Ascending aorta (tissue), 2 donors: ENCODE results near the gene CCDC112. TPM values are rescaled to one million over a fixed set of nuclear protein-coding genes. Genes with fewer than 3 reads are reported as not detected.

Source experiments
- DNase-seq, 2 donors: peaks; one replicate each; pipeline ENCODE4 v3.0.0-alpha.2; 2019; ENCODE audit warnings: low spot score in 2 of 2
- H3K27ac ChIP-seq, 2 donors: fragments of 200-600 bp; sonication (generic); one replicate each; pipeline ENCODE4 v1.5.1; 2016 to 2017; ENCODE audit warnings: mild to moderate bottlenecking in 1 of 2
- H3K27me3 ChIP-seq: fragments of 200-600 bp; sonication (generic); one replicate; pipeline ENCODE4 v1.5.1; 2017
- H3K36me3 ChIP-seq, 2 donors: fragments of 200-600 bp; sonication (generic); one replicate each; pipeline ENCODE4 v1.5.1; 2016
- H3K4me1 ChIP-seq, 2 donors: fragments of 200-600 bp; sonication (generic); one replicate each; pipeline ENCODE4 v1.5.1; 2016 to 2017; ENCODE audit warnings: mild to moderate bottlenecking in 1 of 2
- H3K4me3 ChIP-seq, 2 donors: fragments of 200-600 bp; sonication (generic); one replicate each; pipeline ENCODE4 v1.5.1; 2016 to 2017; ENCODE audit warnings: mild to moderate bottlenecking in 1 of 2
- H3K9me3 ChIP-seq, 2 donors: fragments of 200-600 bp; sonication (generic); one replicate each; pipeline ENCODE4 v1.5.1; 2016
- intact Hi-C: fragments of 100-400 bp; cut with DNase I; formaldehyde crosslinking; loops from one replicate; pipeline ENCODE4 v1.15.1; 2023
- total RNA-seq: library from RNA; depleted of rRNA; stranded (reverse); fragments of >200 nt; gene quantifications from one replicate; pipeline ENCODE4 v1.1.0, GENCODE V29; 2016
- TF ChIP-seq, protein P1 (sequence below), 3 experiments: fragments of 200-600 bp in 2 of 3; fragments of 450-650 bp in 1 of 3; sonication (generic) in 2 of 3; IDR thresholded peaks; one replicate each; pipeline ENCODE4 v1.5.1; 2016 to 2019; ENCODE audit warnings: antibody characterized with exemption in 3 of 3, mild to moderate bottlenecking in 1 of 3, moderate library complexity in 1 of 3

Gene CCDC112
- total RNA-seq, 1 donor from 2014 or later, result 10.4 TPM

DNA sequence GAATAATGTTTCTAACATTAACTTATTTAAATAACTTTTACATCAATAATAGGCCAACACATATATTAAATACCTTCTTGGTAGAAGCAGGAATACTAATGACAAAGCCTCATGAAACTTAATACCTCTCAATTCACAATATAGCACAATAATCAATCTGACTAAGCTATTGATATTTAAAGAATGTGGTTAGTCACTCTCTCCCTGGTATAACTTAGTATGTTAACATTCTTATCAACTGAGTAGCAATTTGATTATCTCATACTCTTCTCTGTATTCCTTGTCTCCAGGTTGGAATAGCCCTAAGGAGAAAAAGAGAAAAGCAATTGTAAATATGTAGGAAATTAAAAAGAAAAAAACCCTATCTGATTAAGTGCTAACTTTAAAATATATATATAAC, 28.8 kb downstream of the CCDC112 start:
- no peak for DNase-seq
- TF ChIP-seq, protein P1, sequence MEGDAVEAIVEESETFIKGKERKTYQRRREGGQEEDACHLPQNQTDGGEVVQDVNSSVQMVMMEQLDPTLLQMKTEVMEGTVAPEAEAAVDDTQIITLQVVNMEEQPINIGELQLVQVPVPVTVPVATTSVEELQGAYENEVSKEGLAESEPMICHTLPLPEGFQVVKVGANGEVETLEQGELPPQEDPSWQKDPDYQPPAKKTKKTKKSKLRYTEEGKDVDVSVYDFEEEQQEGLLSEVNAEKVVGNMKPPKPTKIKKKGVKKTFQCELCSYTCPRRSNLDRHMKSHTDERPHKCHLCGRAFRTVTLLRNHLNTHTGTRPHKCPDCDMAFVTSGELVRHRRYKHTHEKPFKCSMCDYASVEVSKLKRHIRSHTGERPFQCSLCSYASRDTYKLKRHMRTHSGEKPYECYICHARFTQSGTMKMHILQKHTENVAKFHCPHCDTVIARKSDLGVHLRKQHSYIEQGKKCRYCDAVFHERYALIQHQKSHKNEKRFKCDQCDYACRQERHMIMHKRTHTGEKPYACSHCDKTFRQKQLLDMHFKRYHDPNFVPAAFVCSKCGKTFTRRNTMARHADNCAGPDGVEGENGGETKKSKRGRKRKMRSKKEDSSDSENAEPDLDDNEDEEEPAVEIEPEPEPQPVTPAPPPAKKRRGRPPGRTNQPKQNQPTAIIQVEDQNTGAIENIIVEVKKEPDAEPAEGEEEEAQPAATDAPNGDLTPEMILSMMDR (IDR thresholded peaks at IDR 0.05), result no peak
- intact Hi-C loops, result no loop called here
- Histone ChIP-seq H3K9me3 (no peaks in the 10 kb centered on the region), H3K36me3 (no peaks in the 10 kb centered on the region), H3K4me3 (no peak overlapping the region), H3K27me3 (no peaks in the 10 kb centered on the region), H3K27ac (no peak overlapping the region), H3K4me1 (peaks cover 0 to 2% of the 10 kb centered on the region in 2 donors)

DNA sequence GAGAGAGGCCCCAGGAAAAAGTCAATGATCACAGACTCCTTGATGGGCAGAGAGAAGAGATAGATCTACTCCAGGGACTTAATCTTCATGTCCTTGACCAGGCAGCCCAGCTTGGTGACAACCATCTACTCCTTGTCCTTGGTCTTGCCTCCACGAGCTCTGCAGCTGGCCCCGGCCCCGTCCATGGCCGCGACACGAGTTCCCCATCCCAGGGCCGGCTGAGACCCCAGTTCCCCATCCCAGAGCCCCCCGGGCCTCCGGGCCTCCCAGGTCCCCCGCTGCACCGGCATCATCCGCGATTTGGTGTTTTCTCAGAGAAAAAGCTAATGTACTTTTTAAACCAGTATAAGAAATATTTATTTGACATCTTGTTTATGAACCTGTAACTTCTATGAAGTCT, 31.2 kb downstream of the CCDC112 start:
- Histone ChIP-seq H3K9me3 (no peaks in the 10 kb centered on the region), H3K36me3 (no peaks in the 10 kb centered on the region), H3K27ac (no peak overlapping the region), H3K4me1 (peaks cover 0 to 12% of the 10 kb centered on the region in 2 donors), H3K4me3 (no peak overlapping the region), H3K27me3 (no peaks in the 10 kb centered on the region)
- intact Hi-C loops, result no loop called here
- DNase-seq, result no peak
- TF ChIP-seq, protein P1 (IDR thresholded peaks at IDR 0.05), result no peak

DNA sequence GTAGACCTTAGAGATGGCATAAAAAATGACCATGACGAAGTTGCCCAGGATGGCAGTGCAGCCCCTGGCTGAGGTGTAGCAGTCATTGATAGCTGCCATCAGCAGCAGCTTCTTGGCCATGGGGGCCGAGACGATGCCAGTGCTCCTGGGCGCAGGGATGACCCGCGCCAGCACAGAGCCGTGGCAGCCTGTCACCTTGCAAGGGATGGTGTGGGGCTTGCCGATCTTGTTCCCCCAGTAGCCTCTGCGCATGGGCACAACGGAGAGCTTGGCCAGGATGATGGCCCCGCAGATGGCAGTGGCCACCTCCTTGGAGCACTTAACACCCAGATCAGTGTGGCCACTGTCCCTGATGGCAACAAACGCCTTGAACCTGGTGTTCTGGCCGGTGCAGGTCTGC, 31.7 kb downstream of the CCDC112 start:
- DNase-seq, result no peak
- Histone ChIP-seq H3K27ac (no peak overlapping the region), H3K27me3 (no peaks in the 10 kb centered on the region), H3K4me3 (no peak overlapping the region), H3K9me3 (no peaks in the 10 kb centered on the region), H3K36me3 (no peaks in the 10 kb centered on the region), H3K4me1 (peaks cover 0 to 12% of the 10 kb centered on the region in 2 donors)
- intact Hi-C loops, result no loop called here
- TF ChIP-seq, protein P1 (IDR thresholded peaks at IDR 0.05), result no peak

DNA sequence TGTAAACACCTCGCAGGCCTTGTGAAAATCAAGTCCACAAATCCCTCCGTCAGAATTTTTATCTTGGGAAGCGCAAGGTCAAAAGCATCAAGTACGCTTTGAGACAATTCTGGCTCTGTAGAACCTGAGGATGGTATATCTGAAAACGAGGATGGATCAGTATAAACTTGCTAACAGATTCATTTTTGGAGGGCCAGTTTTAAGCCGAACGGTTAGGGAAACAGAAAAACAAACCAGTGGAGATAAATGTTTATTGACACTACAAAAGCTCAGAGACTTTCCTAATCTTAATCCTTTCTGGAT, 33.4 kb downstream of the CCDC112 start:
- no peaks in the 10 kb centered on the region for H3K36me3 ChIP-seq
- intact Hi-C loops, result no loop called here
- peak overlapping the region; percentile 76 to 95 for H3K4me3 ChIP-seq
- no peaks in the 10 kb centered on the region for H3K27me3 ChIP-seq
- no peaks in the 10 kb centered on the region for H3K9me3 ChIP-seq
- DNase-seq, result no peak
- peaks cover 0 to 12% of the 10 kb centered on the region in 2 donors for H3K4me1 ChIP-seq
- TF ChIP-seq, protein P1 (IDR thresholded peaks at IDR 0.05), result no peak
- peak overlapping the region; percentile 74 to 85 for H3K27ac ChIP-seq

DNA sequence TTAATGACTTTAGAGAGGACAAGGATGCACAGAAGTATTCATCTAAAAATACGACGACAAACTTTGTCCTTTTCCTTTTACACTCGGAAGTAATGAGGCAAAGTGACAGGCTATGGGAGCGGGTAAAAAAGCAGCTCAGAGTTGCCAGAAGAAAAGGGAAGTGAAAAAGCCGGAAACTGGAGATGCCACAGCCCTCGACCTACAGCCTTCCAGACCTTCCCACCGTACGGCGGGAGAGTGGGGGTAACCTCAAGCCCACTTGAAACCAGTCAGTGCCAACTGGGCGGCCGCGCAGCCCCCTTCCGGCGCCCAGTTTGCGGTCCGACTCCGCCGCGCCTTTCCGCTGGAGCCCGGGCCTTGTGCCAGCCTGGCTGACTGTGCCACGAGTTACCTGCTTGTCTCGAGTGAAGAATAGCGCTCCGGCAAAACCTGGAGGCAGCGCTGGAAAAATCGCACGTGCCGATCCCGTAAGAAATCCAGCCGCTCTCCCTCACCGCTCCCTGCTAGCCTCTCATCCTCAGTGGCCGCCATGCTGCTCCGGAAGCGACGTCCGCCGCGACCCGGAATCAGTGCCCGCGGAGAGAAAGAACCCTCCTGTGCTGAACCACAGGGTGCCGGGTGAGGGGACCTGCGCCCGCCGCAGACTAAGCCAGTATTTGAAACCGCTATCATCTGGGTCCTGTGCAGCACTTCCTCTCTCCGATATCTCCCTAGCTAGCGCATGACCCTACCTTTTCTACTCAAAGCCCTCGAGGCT, 34.0 kb downstream of the CCDC112 start, which contains the start of gene PGGT1B:
Gene PGGT1B, minus strand, starts transcription at position 557 of the 757 bp plus-strand sequence. Its CDS starts 26 bp downstream, at position 531.
- Histone ChIP-seq H3K4me3 (peak within 1 kb of the TSS; percentile 76 to 95), H3K36me3 (no peaks in the 10 kb centered on the region), H3K27me3 (no peaks in the 10 kb centered on the region), H3K4me1 (peaks cover 0 to 12% of the 10 kb centered on the region in 2 donors), H3K9me3 (no peaks in the 10 kb centered on the region), H3K27ac (peak within 1 kb of the TSS; percentile 74 to 85)
- DNase-seq, result peak; percentile 10 to 81
- intact Hi-C loops, result no loop called here
- TF ChIP-seq, protein P1 (IDR thresholded peaks at IDR 0.05), result no peak
